ENCODE data around the gene SPATA33.
"Not testable (repeated sequence)": the region's sequence is repeated elsewhere in the genome, so short reads cannot be mapped to it uniquely, and the experiment has no call there.

The SPATA33 gene

GRCh38 chr16:89664238-89664637, 6.6 kb downstream of the SPATA33 start:
- not testable (repeated sequence) for DNase-seq (ENCODE audit: low read depth, low spot score)

GRCh38 chr16:89667000-89667399, 9.4 kb downstream of the SPATA33 start:
- peak; percentile 33 for DNase-seq (ENCODE audit: low read depth, low spot score)

- DNase-seq (ENCODE audit: low read depth, low spot score) = no peak
These were observed 10.0 kb downstream of the SPATA33 start for GRCh38 chr16:89667633-89668032.

GRCh38 chr16:89668790-89669158, 11.1 kb downstream of the SPATA33 start:
- no peak for DNase-seq (ENCODE audit: low read depth, low spot score)

- DNase-seq (ENCODE audit: low read depth, low spot score) = no peak
These were observed 12.1 kb downstream of the SPATA33 start for GRCh38 chr16:89669755-89670154.

GRCh38 chr16:89670496-89671431, 13.1 kb downstream of the SPATA33 start:
- no peak for DNase-seq (ENCODE audit: low read depth, low spot score)

GRCh38 chr16:89671565-89671964, 13.9 kb downstream of the SPATA33 start:
- not testable (repeated sequence) for DNase-seq (ENCODE audit: low read depth, low spot score)

- DNase-seq (ENCODE audit: low read depth, low spot score) = no peak
These were observed 14.7 kb downstream of the SPATA33 start for GRCh38 chr16:89672177-89672941.

- no peak for DNase-seq (ENCODE audit: low read depth, low spot score)
These were observed 20.6 kb downstream of the SPATA33 start for GRCh38 chr16:89678258-89678657.

- no peak for DNase-seq (ENCODE audit: low read depth, low spot score)
These were observed 28.3 kb downstream of the SPATA33 start for GRCh38 chr16:89685916-89686315.

GRCh38 chr16:89686520-89687091, 29.0 kb downstream of the SPATA33 start, which contains the start of gene CDK10:
Gene CDK10, plus strand, starts transcription at chr16:89686689. Its CDS starts 22 bp downstream, at chr16:89686711.
- peak; percentile 96 for DNase-seq (ENCODE audit: low read depth, low spot score)

GRCh38 chr16:89687092-89687940, 29.7 kb downstream of the SPATA33 start:
- DNase-seq (ENCODE audit: low read depth, low spot score) = peak; percentile 62

GRCh38 chr16:89688395-89688794, 30.8 kb downstream of the SPATA33 start:
- DNase-seq (ENCODE audit: low read depth, low spot score) = no peak

GRCh38 chr16:89689142-89689541, 31.5 kb downstream of the SPATA33 start:
- no peak for DNase-seq (ENCODE audit: low read depth, low spot score)

GRCh38 chr16:89689621-89690020, 32.0 kb downstream of the SPATA33 start:
- DNase-seq (ENCODE audit: low read depth, low spot score) = not testable (repeated sequence)

GRCh38 chr16:89690392-89690901, 32.8 kb downstream of the SPATA33 start:
- no peak for DNase-seq (ENCODE audit: low read depth, low spot score)

GRCh38 chr16:89691231-89691985, 33.8 kb downstream of the SPATA33 start:
- DNase-seq (ENCODE audit: low read depth, low spot score) = no peak

- DNase-seq (ENCODE audit: low read depth, low spot score) = no peak
These were observed 34.4 kb downstream of the SPATA33 start for GRCh38 chr16:89691986-89692569.

- DNase-seq (ENCODE audit: low read depth, low spot score) = no peak
These were observed 35.7 kb downstream of the SPATA33 start for GRCh38 chr16:89693289-89693731.
